Central memory CD8-positive, alpha-beta T cell (primary cell): ENCODE data around the gene EPN2.

Experiments
- ATAC-seq: fragments of 150-1000 bp; cut with Tn5 transposase; replicated peaks from 2 replicates; pipeline ENCODE4 v1.10.0; 2022; ENCODE audit warnings: mild to moderate bottlenecking, moderate FRiP score, moderate number of reproducible peaks; ENCODE audit not compliant: poor library complexity, severe bottlenecking; ENCODE audit errors: extremely low read depth
- DNase-seq, 2 donors: peaks; one replicate each; pipeline ENCODE4 v3.0.0; 2021; ENCODE audit warnings: low spot score in 2 of 2
- H3K27ac Mint-ChIP-seq: one replicate; pipeline ENCODE4 v1.8.0; 2022; ENCODE audit warnings: low read depth, mild to moderate bottlenecking, moderate library complexity, mixed read lengths
- H3K27me3 Mint-ChIP-seq: one replicate; pipeline ENCODE4 v1.8.0; 2022; ENCODE audit warnings: mixed read lengths
- H3K36me3 Mint-ChIP-seq: one replicate; pipeline ENCODE4 v1.8.0; 2022; ENCODE audit warnings: mild to moderate bottlenecking, moderate library complexity, mixed read lengths; ENCODE audit not compliant: insufficient read depth
- H3K4me1 Mint-ChIP-seq: one replicate; pipeline ENCODE4 v1.8.0; 2022; ENCODE audit warnings: mixed read lengths
- H3K4me3 Mint-ChIP-seq: one replicate; pipeline ENCODE4 v1.8.0; 2022; ENCODE audit warnings: mild to moderate bottlenecking, moderate library complexity, mixed read lengths
- H3K9me3 Mint-ChIP-seq: one replicate; pipeline ENCODE4 v1.8.0; 2022; ENCODE audit warnings: mixed read lengths

Gene EPN2

GRCh38 chr17:19361944-19362276 is 124.7 kb downstream of the EPN2 start:
- ATAC-seq (no peak), DNase-seq (no peak)
- peaks cover 10% of the 10 kb centered on the region for H3K4me1 Mint-ChIP-seq
- peaks cover 12% of the 10 kb centered on the region for H3K36me3 Mint-ChIP-seq
- peak overlapping the region; percentile 74 for H3K4me3 Mint-ChIP-seq
- peak overlapping the region; percentile 79 for H3K27ac Mint-ChIP-seq
- H3K9me3 Mint-ChIP-seq: no peaks in the 10 kb centered on the region
- H3K27me3 Mint-ChIP-seq: peaks cover 22% of the 10 kb centered on the region

- Mint-ChIP-seq H3K9me3 (no peaks in the 10 kb centered on the region), H3K4me1 (peaks cover 10% of the 10 kb centered on the region), H3K36me3 (peaks cover 10% of the 10 kb centered on the region), H3K27me3 (peaks cover 22% of the 10 kb centered on the region), H3K27ac (peak within 1 kb of the TSS; percentile 79), H3K4me3 (peak within 1 kb of the TSS; percentile 74)
- DNase-seq (peak; percentile 90 to 91), ATAC-seq (peak; percentile 85)
Measured at GRCh38 chr17:19362277-19363113, 125.3 kb downstream of the EPN2 start, which contains the start of gene B9D1. Gene B9D1, minus strand, starts transcription at chr17:19362723. Its CDS starts 154 bp downstream, at chr17:19362569.

GRCh38 chr17:19363114-19363438 is 125.9 kb downstream of the EPN2 start:
- peak overlapping the region; percentile 79 for H3K27ac Mint-ChIP-seq

GRCh38 chr17:19363460-19364035 is 126.4 kb downstream of the EPN2 start:
- Mint-ChIP-seq H3K4me3 (no peak overlapping the region), H3K9me3 (no peaks in the 10 kb centered on the region), H3K27ac (no peak overlapping the region), H3K4me1 (peaks cover 13% of the 10 kb centered on the region), H3K27me3 (peaks cover 14% of the 10 kb centered on the region), H3K36me3 (peaks cover 9% of the 10 kb centered on the region)
- no peak for DNase-seq
- no peak for ATAC-seq

More at GRCh38 chr17:19363114-19363438, 125.9 kb downstream of the EPN2 start:
- H3K27me3 Mint-ChIP-seq: peaks cover 19% of the 10 kb centered on the region
- ATAC-seq (no peak), DNase-seq (no peak)
- peaks cover 9% of the 10 kb centered on the region for H3K36me3 Mint-ChIP-seq
- H3K4me3 Mint-ChIP-seq: peak overlapping the region; percentile 74
- H3K4me1 Mint-ChIP-seq: peaks cover 10% of the 10 kb centered on the region
- no peaks in the 10 kb centered on the region for H3K9me3 Mint-ChIP-seq

- Mint-ChIP-seq H3K4me1 (peaks cover 27% of the 10 kb centered on the region), H3K4me3 (no peak overlapping the region), H3K9me3 (no peaks in the 10 kb centered on the region), H3K27ac (no peak overlapping the region), H3K36me3 (peaks cover 9% of the 10 kb centered on the region), H3K27me3 (peaks cover under 1% of the 10 kb centered on the region)
- ATAC-seq (no peak), DNase-seq (no peak)
Measured at GRCh38 chr17:19364699-19365498, 127.7 kb downstream of the EPN2 start.

GRCh38 chr17:19365499-19365817 is 128.3 kb downstream of the EPN2 start:
- Mint-ChIP-seq H3K27ac (no peak overlapping the region), H3K4me3 (no peak overlapping the region), H3K36me3 (peaks cover 9% of the 10 kb centered on the region), H3K27me3 (no peaks in the 10 kb centered on the region), H3K9me3 (no peaks in the 10 kb centered on the region), H3K4me1 (peaks cover 32% of the 10 kb centered on the region)
- ATAC-seq (no peak), DNase-seq (no peak)

- H3K36me3 Mint-ChIP-seq: peaks cover 9% of the 10 kb centered on the region
- peaks cover 37% of the 10 kb centered on the region for H3K4me1 Mint-ChIP-seq
- H3K27ac Mint-ChIP-seq: no peak overlapping the region
- ATAC-seq (no peak), DNase-seq (no peak)
- H3K27me3 Mint-ChIP-seq: no peaks in the 10 kb centered on the region
- H3K4me3 Mint-ChIP-seq: no peak overlapping the region
- H3K9me3 Mint-ChIP-seq: no peaks in the 10 kb centered on the region
Measured at GRCh38 chr17:19365833-19366636, 128.9 kb downstream of the EPN2 start.

- no peak overlapping the region for H3K4me3 Mint-ChIP-seq
- ATAC-seq: no peak
- H3K27ac Mint-ChIP-seq: no peak overlapping the region
- no peaks in the 10 kb centered on the region for H3K27me3 Mint-ChIP-seq
- no peaks in the 10 kb centered on the region for H3K9me3 Mint-ChIP-seq
- H3K36me3 Mint-ChIP-seq: peaks cover 8% of the 10 kb centered on the region
- no peak for DNase-seq
- H3K4me1 Mint-ChIP-seq: peaks cover 37% of the 10 kb centered on the region
Measured at GRCh38 chr17:19366637-19366972, 129.4 kb downstream of the EPN2 start.

- Mint-ChIP-seq H3K36me3 (peaks cover 2% of the 10 kb centered on the region), H3K27ac (peak overlapping the region; percentile 75), H3K4me1 (peaks cover 43% of the 10 kb centered on the region), H3K27me3 (no peaks in the 10 kb centered on the region), H3K9me3 (no peaks in the 10 kb centered on the region), H3K4me3 (peak overlapping the region; percentile 78)
- no peak for ATAC-seq
- no peak for DNase-seq
Measured at GRCh38 chr17:19368229-19368628, 131.1 kb downstream of the EPN2 start.

GRCh38 chr17:19369107-19369778 is 132.1 kb downstream of the EPN2 start:
- Mint-ChIP-seq H3K4me1 (peaks cover 43% of the 10 kb centered on the region), H3K4me3 (peak overlapping the region; percentile 78), H3K27me3 (no peaks in the 10 kb centered on the region), H3K27ac (peak overlapping the region; percentile 95), H3K36me3 (peaks cover 2% of the 10 kb centered on the region), H3K9me3 (no peaks in the 10 kb centered on the region)
- ATAC-seq (no peak), DNase-seq (no peak)

GRCh38 chr17:19369846-19370492 is 132.8 kb downstream of the EPN2 start:
- Mint-ChIP-seq H3K4me3 (peak overlapping the region; percentile 78), H3K4me1 (peaks cover 43% of the 10 kb centered on the region), H3K36me3 (no peaks in the 10 kb centered on the region), H3K9me3 (no peaks in the 10 kb centered on the region), H3K27me3 (no peaks in the 10 kb centered on the region), H3K27ac (peak overlapping the region; percentile 95)
- DNase-seq (no peak), ATAC-seq (peak; percentile 86)
